ENCODE measurements around the gene USP44.
"Not testable (repeated sequence)": the region's sequence is repeated elsewhere in the genome, so short reads cannot be mapped to it uniquely, and the experiment has no call there.

The USP44 gene

GRCh38 chr12:95551305-95551704, at the start of gene USP44:
TSS of gene USP44 (minus strand) at chr12:95551476. CDS start at chr12:95534256, 17,220 bp downstream.
- DNase-seq = no peak

DNA sequence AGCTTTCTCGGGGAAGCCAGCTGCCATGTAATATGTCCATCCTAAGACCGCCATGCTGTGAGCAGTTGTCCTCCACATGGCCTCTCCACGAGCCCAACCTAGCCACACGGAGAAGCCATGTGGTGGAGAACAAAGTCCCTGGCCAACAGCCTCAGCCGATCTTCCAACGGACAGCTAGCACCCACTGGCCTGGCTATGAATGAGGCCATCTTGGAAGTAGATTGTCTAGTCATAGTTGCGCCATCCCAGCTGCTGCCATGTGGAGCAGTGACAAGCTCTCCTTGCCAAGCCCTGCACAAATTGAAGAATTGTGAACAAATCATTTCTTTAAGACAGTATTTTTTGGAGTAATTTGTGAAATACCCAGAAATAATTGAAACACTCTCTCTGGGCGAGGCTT, 49.3 kb upstream of the USP44 start:
- no peak for DNase-seq

- DNase-seq = no peak
These were observed 48.6 kb upstream of the USP44 start for GRCh38 chr12:95599880-95600279.

DNA sequence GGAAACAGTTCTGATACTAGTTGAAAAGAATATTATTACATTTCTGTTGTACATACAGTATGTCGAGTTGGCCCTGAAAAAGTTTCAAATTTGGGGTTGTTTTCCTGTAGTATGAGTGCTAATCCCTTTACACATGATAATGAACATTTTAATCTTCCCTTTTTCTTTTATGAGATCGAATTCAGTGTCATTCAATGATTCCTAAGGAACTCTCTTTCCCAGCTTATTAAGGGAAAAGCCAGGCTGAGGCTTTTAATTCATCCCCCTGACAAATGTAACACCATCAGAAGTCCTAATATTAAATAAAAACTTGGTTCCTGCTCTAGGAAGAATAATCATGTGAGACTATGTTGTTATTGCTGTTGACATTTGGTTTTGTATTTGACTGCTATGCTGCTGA, 42.9 kb upstream of the USP44 start:
- no peak for DNase-seq

GRCh38 chr12:95593266-95593871, 42.1 kb upstream of the USP44 start:
- DNase-seq = no peak

DNA sequence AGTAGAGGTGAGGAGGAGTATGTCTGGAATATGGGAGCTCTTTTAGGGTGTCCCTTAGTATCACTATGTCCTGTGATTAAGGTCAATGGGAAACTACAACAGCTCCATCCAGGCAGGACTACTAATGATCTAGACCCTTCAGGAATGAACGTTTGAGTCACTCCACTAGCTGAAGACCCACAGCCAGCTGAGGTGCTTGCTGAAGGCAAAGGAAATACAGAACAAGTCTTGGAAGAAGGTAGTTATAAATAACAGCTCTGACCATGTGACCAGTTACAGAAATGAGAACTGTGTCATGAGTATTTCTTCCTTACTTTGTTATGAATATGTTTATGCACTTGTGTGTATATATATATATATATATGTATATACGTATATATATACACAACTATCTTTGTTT, 40.5 kb upstream of the USP44 start:
- DNase-seq = no peak

- DNase-seq = no peak
These were observed 39.5 kb upstream of the USP44 start for GRCh38 chr12:95590775-95591174.

- DNase-seq = no peak
These were observed 32.7 kb upstream of the USP44 start for GRCh38 chr12:95583933-95584332.

GRCh38 chr12:95582230-95583058, 31.2 kb upstream of the USP44 start:
- no peak for DNase-seq

- no peak for DNase-seq
These were observed 26.5 kb upstream of the USP44 start for GRCh38 chr12:95577820-95578219.

GRCh38 chr12:95574799-95575452, 23.6 kb upstream of the USP44 start:
- no peak for DNase-seq

DNA sequence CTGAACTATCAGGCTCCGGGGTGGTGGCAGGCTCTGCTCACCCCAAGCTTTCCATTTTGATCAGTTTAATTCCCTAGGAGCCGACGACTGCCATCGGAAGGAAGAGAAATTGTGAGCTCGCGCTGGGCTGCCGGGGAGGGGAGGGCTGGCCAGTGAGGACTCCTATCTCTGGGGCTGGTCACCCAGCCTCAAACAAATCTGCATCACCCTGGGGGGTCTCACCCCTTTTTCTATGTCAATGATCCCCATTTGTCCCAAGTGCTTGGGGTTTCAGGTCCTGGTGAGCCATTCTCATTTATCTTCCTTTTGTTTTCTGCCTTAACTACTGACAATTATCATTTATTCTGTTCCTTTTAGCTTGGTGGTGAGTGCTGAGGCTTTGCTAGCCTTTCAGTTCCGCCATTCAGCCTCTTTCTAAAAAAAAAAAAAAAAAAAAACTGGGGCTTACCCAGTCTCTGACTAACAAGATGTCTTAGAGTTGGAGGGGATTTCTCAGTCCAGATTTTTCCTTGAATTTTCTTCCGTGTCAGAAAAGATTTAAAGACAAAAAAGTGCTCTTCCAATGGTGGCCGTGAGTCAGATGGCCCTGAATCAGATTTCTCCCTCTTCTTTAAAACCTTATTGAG, 22.8 kb upstream of the USP44 start:
- DNase-seq = no peak

DNA sequence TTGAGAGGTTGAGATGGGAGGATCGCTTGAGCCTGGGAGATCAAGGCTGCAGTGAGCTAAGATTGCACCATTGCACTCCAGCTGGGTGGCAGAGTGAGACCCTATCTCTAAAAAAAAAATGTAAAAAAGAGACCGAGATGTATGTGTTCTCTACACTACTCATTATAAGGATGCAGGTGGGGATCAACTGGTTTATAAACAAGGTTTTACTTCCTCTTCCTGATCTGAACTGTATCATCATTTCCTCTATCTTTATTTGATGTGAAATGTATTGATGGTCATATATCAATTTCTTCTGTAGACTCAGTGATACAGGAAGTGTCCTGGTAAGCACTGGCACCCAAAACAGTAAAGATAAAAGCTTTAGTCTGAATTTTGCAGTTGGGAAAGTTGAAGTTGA, 20.1 kb upstream of the USP44 start:
- no peak for DNase-seq

DNA sequence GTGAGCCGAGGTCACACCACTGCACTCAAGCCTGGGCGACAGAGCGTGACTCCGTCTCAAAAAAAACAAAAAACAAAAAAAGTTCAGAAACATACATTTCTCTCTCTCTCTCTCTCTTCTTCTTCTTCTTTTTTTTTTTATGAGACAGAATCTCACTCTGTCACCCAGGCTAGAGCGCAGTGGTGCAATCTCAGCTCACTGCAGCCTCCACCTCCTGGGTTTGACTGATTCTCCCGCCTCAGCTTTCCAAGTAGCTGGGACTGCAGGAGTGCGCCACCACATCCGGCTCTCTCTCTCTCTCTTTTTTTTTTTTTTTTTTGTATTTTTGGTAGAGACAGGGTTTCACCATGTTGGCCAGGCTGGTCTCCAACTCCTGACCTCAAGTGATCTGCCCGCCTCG, 16.8 kb upstream of the USP44 start:
- not testable (repeated sequence) for DNase-seq

- DNase-seq = no peak
These were observed 6.3 kb upstream of the USP44 start for GRCh38 chr12:95557625-95558024.

DNA sequence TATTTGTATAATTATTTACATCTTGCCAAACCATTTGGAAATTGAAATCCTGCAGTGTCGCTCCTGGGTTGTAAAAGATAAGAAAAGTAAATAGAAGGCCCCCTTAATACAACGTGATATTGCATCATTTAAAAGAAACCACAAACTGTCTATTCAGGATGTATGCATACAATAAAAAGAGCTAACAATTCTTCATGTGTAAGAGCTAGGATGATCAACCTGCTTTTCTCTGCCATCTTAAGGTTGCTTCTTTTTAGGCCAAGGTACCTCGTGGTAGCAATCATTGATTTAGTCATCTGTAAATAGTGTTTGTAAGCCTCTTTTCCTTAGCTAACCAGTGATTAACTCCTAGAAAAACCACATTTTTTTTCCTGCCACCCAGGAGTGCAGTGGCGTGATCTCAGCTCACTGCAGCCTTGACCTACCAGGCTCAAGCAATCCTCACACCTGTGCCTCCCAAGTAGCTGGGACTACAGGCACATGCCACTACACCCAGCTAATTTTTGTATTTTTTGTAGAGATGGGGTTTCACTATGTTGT, 3.3 kb upstream of the USP44 start:
- DNase-seq = no peak

DNA sequence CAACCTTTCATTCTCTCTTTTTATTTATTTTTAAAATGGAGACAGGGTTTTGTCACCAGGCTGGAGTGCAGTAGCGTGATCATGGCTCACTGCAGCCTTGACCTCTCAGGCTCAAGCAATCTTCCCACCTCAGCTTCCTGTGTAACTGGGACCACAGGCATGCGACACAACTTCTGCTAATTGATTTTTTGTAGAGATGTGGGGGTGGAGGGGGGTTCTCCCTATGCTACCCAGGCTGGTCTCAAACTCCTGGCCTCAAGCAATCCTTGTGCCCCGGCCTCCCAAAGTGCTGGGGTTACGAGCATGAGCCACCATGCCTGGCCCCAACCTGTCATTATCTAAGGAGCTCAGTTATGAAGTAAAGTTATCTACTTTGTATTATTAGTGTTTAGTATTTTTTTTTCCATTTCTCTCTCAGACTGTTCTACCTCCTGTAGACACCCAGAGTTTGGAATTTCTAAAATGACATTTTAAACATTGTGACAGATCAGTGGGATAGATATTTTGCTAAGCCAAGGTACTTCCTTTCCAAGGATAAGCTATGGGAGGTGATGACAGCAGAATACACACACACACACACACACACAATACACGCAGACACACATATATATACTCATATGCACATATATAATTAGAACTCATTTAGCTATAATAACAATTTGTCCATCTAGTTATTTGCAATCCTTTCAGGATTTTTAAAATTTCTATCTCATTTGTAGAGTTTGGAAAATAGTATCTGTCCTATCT, 2.1 kb upstream of the USP44 start:
- peak; percentile 60 for DNase-seq

- no peak for DNase-seq
These were observed 739 bp upstream of the USP44 start for GRCh38 chr12:95551913-95552516.

DNA sequence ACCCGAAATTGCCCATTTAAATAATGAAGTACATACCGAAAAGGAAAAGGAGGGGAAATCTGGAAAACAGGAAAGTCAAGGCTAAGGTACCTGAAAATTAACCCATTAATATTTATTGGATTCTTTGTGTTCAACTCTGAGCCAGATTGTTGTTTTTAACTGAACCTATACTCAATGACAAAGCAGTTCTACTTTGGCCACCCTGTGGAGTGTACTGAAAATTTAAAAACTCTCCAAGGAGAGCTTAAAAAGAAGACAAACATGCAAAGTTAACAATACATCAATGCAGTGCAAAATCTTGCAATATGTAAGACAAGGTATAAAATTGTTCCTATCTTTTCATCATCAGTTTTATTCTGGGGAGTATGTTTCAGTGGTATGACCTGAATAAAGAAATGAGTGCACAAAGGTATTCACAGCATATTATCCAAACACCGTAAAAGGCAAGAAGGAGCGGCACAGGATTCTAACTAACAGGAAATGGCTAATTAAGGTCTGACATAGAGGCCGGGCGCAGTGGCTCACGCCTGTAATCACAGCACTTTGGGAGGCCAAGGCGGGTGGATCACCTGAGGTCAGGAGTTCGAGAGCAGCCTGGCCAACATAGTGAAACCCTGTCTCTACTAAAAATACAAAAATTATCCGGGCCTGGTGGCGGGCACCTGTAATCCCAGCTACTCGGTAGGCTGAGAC, 1.7 kb downstream of the USP44 start:
- no peak for DNase-seq

GRCh38 chr12:95548539-95549391, 2.5 kb downstream of the USP44 start:
- DNase-seq = peak; percentile 84

Measured in activated CD8-positive, alpha-beta memory T cell treated with anti-CD3 and anti-CD28 coated beads for 24 hours (primary cell).